GM19328 (cell line): ENCODE measurements around the gene DTNB.

ENCODE experiments used
- ATAC-seq: cut with Tn5 transposase; IDR thresholded peaks from one replicate; pipeline ENCODE4 v1.9.1; 2021; ENCODE audit warnings: mild to moderate bottlenecking, moderate library complexity; ENCODE audit not compliant: unreplicated experiment

Gene DTNB

DNA sequence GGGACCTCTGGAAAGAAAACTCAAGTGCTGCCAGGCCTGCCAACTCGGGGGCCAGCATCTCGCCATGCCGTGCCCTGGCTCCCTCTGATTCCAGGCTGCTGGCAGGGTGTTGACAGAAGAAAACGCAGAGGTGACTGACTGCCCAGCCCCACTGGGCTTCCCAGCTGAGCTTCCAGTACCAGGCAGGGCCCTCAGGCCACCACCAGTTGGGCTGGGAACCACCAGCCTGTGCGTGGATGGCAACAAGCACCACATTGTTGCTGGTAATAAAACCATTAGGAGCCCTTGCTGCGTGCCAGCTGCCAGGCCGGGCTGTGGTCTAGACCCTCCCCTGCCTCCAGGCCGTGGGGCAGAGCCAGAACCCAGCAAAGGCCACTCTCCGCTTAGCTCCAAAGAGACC is 340.8 kb downstream of the DTNB start:
- no peak for ATAC-seq

DNA sequence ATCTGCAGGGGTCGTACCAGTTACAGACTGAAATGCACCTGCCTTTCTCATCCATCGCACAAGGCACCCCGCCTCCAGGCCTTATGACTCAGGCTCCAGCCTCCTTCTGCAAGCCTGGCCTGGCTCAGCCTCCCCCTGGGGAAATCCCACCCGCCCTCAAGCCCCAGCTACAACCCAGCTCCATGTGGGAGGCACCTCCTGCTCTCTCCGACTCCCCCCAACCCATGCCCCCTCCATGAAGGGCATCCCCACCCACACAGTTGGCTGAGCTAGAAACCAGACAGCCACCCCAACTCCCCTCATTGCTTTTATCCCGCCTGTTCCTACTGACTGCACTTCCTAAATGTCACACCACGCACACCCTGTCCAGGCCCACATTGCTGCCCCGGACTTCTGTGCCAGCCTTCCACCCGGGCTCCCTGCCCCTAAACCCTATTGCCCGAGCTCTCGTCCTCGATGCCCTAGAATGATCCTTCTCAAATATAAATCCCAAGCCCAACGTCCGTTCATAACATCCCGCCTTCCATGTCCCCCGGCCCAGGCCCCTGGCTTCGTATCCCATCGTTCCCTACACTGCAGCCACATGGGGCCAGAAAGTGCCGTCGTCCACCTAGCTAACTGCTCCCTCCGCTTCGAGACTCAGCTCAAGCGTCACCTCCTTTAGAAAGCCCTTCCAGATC is 341.6 kb downstream of the DTNB start:
- no peak for ATAC-seq

GRCh38 chr2:25330937-25331336 is 342.4 kb downstream of the DTNB start:
- ATAC-seq: no peak

DNA sequence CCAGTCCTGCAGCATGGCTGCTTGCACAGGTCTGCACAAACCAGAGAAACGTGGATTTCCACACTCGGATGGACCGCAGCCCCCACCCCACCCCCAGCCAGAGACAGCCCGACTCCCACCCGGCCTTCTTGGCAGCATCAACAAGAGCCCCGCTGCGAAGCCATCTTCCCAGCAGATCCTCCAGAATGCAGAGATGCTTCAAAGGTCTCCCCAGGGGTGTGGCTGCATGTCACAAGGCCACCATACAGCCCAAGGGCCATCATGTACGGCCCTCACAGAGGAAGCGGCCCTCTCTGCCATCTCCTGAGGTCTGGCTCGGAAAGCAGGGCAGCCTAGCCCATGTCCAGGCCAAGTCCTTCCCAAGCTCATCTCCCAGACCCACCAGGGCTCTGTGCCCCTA is 343.1 kb downstream of the DTNB start:
- no peak for ATAC-seq

- ATAC-seq: no peak
Observed at GRCh38 chr2:25328152-25329085, 345.0 kb downstream of the DTNB start.
